Peyer's patch (tissue), 4 donors: ENCODE data around the gene TMEM63B.

Experiments
- CTCF ChIP-seq, 6 experiments: fragments of 450-650 bp in 4 of 6; fragments of 200-600 bp in 2 of 6; sonication (generic) in 1 of 6; IDR thresholded peaks; one replicate each; pipeline ENCODE4 v1.5.1; 2017 to 2019; ENCODE audit warnings: antibody characterized with exemption in 6 of 6, mild to moderate bottlenecking in 3 of 6, moderate library complexity in 1 of 6
- POLR2A ChIP-seq, 2 donors: fragments of 450-650 bp; IDR thresholded peaks; one replicate each; pipeline ENCODE4 v1.5.1; 2017; ENCODE audit warnings: antibody characterized with exemption in 2 of 2, mild to moderate bottlenecking in 2 of 2, moderate library complexity in 2 of 2

DNA sequence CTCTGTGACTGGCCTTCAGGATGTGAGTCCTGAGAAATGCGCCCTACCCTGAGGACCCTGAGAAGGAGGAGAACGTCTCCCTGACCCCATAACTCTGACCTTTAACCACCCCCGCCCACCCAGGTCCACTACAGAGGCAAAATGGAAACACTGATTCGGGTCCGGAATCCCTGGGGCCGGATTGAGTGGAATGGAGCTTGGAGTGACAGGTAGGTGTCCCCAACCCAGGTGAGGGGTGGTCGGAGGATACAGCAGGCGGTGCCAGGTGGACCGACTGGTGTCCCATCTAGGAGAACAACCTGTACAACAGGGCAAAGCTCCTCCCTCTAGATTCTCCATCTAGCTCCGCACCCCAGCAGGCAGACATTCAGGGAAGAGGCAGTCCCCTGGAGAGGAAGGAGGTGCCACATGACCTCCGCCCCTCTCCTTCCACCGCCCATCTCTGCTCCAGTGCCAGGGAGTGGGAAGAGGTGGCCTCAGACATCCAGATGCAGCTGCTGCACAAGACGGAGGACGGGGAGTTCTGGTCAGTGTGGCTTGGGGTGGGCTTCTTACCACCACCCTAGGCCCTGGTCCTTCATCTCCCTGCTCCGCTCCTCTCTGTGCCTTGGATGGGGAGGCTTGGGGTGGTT, 48.9 kb downstream of the TMEM63B start:
- TF ChIP-seq CTCF (IDR thresholded peaks at IDR 0.05), result no peak
- TF ChIP-seq POLR2A (IDR thresholded peaks at IDR 0.05), result no peak
